Osteoblast (primary cell): ENCODE data around the gene BCL2. TPM values are rescaled to one million over a fixed set of nuclear protein-coding genes. Genes with fewer than 3 reads are reported as not detected.
A peak's percentile ranks its signal among the peaks of the same experiment; 100 is the strongest.

Experiments used
- DNase-seq: peaks from one replicate; pipeline ENCODE4 v3.0.0; 2011; ENCODE audit warnings: low spot score, mixed read lengths; ENCODE audit not compliant: insufficient read length; ENCODE audit errors: missing footprints
- H2AFZ ChIP-seq: 2 replicates; pipeline ENCODE4 v1.6.0; 2011; ENCODE audit warnings: mild to moderate bottlenecking, low read length
- H3K27ac ChIP-seq: 2 replicates; pipeline ENCODE4 v1.5.1; 2011; ENCODE audit warnings: mild to moderate bottlenecking, low read depth, low read length, moderate library complexity
- H3K27me3 ChIP-seq: 2 replicates; pipeline ENCODE4 v1.6.0; 2012; ENCODE audit warnings: mild to moderate bottlenecking, control low read depth, inconsistent platforms, low read length, moderate library complexity; ENCODE audit not compliant: insufficient read depth
- H3K36me3 ChIP-seq: 2 replicates; pipeline ENCODE4 v1.5.1; 2011; ENCODE audit warnings: mild to moderate bottlenecking, low read length, control low read depth, moderate library complexity; ENCODE audit not compliant: insufficient read depth
- H3K4me1 ChIP-seq: 2 replicates; pipeline ENCODE4 v1.5.1; 2011; ENCODE audit warnings: mild to moderate bottlenecking, low read length, control low read depth, moderate library complexity; ENCODE audit not compliant: insufficient read depth
- H3K4me2 ChIP-seq: 2 replicates; pipeline ENCODE4 v1.6.0; 2011; ENCODE audit warnings: mild to moderate bottlenecking, low read length; ENCODE audit not compliant: insufficient read depth
- H3K4me3 ChIP-seq: fragments of 200-600 bp; sonication (generic); 3 replicates; pipeline ENCODE4 v1.5.1; 2012; ENCODE audit warnings: mild to moderate bottlenecking, low read length, inconsistent platforms; ENCODE audit not compliant: insufficient read depth
- H3K79me2 ChIP-seq: 2 replicates; pipeline ENCODE4 v1.6.0; 2012; ENCODE audit warnings: mild to moderate bottlenecking, low read length, control low read depth, inconsistent platforms; ENCODE audit not compliant: insufficient read depth
- H3K9me3 ChIP-seq: 2 replicates; pipeline ENCODE4 v1.5.1; 2011; ENCODE audit warnings: low read depth, low read length, control low read depth
- H4K20me1 ChIP-seq: 2 replicates; pipeline ENCODE4 v1.6.0; 2012; ENCODE audit warnings: mild to moderate bottlenecking, low read length, control low read depth; ENCODE audit not compliant: insufficient read depth
- total RNA-seq: library from RNA; depleted of rRNA; stranded (reverse); fragments of >200 nt; gene quantifications from 2 replicates; pipeline ENCODE4 v1.2.3, GENCODE V29; 2012
- TF ChIP-seq, protein P1 (sequence below): IDR thresholded peaks from 2 replicates; pipeline ENCODE4 v1.5.1; 2011; ENCODE audit warnings: mild to moderate bottlenecking, low read depth, low read length, moderate library complexity; ENCODE audit errors: extremely low read depth

Gene BCL2
- total RNA-seq, 1 donor = 11.9 TPM

DNA sequence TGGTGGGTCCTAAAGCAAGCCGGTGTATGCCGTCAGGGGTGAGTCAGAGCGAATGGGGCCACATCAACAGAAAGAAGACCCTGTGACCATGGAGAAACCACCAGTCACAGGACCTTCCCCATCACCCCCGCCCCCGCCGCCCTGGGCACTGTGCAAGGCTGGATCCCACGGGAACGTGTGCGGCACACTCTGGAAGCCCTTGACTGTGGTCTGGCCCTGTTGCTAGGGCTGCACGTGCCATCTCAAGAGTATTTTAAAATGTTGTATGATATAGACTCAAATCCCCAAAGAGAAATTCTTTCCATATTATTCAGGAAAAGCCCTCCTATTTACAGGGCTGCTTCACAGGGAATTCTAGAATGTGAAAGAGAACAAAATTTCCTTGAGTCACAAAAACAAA is 174.8 kb downstream of the BCL2 start:
- TF ChIP-seq, protein P1, sequence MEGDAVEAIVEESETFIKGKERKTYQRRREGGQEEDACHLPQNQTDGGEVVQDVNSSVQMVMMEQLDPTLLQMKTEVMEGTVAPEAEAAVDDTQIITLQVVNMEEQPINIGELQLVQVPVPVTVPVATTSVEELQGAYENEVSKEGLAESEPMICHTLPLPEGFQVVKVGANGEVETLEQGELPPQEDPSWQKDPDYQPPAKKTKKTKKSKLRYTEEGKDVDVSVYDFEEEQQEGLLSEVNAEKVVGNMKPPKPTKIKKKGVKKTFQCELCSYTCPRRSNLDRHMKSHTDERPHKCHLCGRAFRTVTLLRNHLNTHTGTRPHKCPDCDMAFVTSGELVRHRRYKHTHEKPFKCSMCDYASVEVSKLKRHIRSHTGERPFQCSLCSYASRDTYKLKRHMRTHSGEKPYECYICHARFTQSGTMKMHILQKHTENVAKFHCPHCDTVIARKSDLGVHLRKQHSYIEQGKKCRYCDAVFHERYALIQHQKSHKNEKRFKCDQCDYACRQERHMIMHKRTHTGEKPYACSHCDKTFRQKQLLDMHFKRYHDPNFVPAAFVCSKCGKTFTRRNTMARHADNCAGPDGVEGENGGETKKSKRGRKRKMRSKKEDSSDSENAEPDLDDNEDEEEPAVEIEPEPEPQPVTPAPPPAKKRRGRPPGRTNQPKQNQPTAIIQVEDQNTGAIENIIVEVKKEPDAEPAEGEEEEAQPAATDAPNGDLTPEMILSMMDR = no peak
- H3K9me3 ChIP-seq = no peaks in the 10 kb centered on the region
- H3K4me2 ChIP-seq = no peak overlapping the region
- H3K36me3 ChIP-seq = no peaks in the 10 kb centered on the region
- H3K79me2 ChIP-seq = no peaks in the 10 kb centered on the region
- H3K27ac ChIP-seq = no peak overlapping the region
- H3K4me1 ChIP-seq = peaks cover 11% of the 10 kb centered on the region
- no peaks in the 10 kb centered on the region for H3K27me3 ChIP-seq
- no peak overlapping the region for H3K4me3 ChIP-seq
- DNase-seq = peak; percentile 85
- H4K20me1 ChIP-seq = no peaks in the 10 kb centered on the region
- no peak overlapping the region for H2AFZ ChIP-seq

DNA sequence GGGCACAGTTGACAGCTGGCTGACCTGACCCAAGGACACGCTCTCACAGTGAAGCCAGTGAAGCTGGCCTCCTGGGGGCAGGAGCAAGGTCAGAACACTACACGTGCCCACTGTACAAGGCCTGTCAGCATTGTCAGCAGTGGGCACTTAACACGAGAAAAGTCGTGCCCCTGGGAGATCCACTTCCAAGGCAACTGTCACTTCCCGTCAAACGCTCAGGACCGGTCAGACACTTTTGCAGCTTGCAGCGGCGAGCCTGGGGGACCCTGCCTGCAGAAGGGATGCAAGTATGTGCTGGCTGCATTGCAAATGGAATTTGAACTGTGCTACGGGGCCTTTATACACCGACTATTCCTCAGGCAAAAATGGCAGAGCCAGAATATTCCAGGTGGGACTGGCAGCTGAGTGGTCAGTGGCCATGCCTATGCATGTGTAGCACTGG is 176.2 kb downstream of the BCL2 start:
- Histone ChIP-seq H3K4me3 (no peak overlapping the region), H3K27me3 (no peaks in the 10 kb centered on the region), H3K27ac (no peak overlapping the region), H3K4me1 (peaks cover 14% of the 10 kb centered on the region), H3K9me3 (no peaks in the 10 kb centered on the region), H3K36me3 (no peaks in the 10 kb centered on the region), H3K4me2 (no peak overlapping the region), H2AFZ (no peak overlapping the region), H3K79me2 (no peaks in the 10 kb centered on the region), H4K20me1 (no peaks in the 10 kb centered on the region)
- TF ChIP-seq, protein P1 = no peak
- DNase-seq = no peak

DNA sequence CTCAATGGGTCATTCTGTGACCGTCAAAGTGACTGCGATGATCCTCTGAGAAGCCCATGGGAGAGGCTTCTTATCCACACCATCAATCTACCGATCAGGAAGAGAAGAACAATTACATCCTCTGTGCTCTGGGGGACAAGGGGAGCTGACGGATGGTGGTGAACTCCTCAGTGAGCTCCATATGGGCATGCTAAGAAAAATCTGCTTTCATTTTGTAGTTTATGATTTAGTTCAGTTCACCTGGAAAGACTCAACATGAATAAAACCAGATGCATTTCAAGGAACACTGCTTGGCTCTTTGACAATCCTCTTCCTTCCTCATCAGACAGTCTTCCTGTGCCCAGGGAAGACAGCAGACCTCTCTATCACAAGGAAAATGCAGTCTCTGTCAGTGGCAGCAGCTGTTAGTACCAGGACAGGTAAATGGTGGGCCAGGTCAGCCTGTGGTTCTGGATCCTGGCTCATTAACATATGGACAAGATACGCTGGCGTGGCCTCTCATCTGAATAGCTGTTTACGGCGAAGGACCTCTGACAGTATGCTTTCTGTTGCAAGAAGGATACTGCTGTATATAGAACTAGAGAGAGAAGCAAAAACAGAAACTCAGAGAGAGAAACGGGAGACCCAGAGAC is 176.9 kb downstream of the BCL2 start:
- Histone ChIP-seq H3K36me3 (no peaks in the 10 kb centered on the region), H3K9me3 (no peaks in the 10 kb centered on the region), H3K4me1 (peaks cover 18% of the 10 kb centered on the region), H3K27ac (no peak overlapping the region), H4K20me1 (no peaks in the 10 kb centered on the region), H2AFZ (no peak overlapping the region), H3K79me2 (no peaks in the 10 kb centered on the region), H3K4me3 (no peak overlapping the region), H3K4me2 (no peak overlapping the region), H3K27me3 (peaks cover 5% of the 10 kb centered on the region)
- TF ChIP-seq, protein P1 = no peak
- DNase-seq = no peak

DNA sequence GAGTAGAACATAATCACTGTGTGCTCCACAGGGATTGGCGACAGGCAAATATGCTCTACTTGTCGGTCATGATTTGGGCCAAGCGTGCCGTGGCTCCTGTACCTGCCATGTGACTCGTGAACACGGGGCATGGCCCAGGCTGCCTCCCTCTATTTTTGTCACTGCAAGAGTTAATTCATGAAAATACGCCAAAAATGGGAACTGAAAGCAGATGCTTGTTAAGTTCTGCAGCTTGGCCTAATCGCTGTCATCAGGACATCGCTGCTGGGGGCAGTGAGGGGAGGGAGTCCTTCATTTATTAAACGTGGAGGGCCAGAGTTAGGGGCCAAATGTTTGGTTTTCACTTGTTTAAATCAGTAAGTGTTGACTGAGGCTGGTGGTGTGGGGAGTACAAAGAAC is 177.8 kb downstream of the BCL2 start:
- Histone ChIP-seq H3K27ac (no peak overlapping the region), H3K4me3 (no peak overlapping the region), H3K27me3 (peaks cover 15% of the 10 kb centered on the region), H3K4me1 (peaks cover 18% of the 10 kb centered on the region), H3K79me2 (no peaks in the 10 kb centered on the region), H3K4me2 (no peak overlapping the region), H2AFZ (no peak overlapping the region), H3K9me3 (no peaks in the 10 kb centered on the region), H3K36me3 (no peaks in the 10 kb centered on the region), H4K20me1 (no peaks in the 10 kb centered on the region)
- no peak for DNase-seq
- TF ChIP-seq, protein P1 = no peak
